ENCODE data around the gene HTR3C.

- TF ChIP-seq CTCF (IDR thresholded peaks at IDR 0.05 in 8 of 11, conservative IDR thresholded peaks at IDR 0.05 in 3 of 11) (no peak), POLR2A (IDR thresholded peaks at IDR 0.05) (no peak), POLR2AphosphoS5 (IDR thresholded peaks at IDR 0.05) (no peak)
Measured at GRCh38 chr3:184081116-184081830, 28.4 kb downstream of the HTR3C start.

Data from spleen (tissue), 7 donors.